ENCODE measurements around the gene KIAA0232.
A peak's percentile ranks its signal among the peaks of the same experiment; 100 is the strongest.

Gene KIAA0232

GRCh38 chr4:6851431-6851830 is 68.9 kb downstream of the KIAA0232 start:
- DNase-seq = no peak

DNA sequence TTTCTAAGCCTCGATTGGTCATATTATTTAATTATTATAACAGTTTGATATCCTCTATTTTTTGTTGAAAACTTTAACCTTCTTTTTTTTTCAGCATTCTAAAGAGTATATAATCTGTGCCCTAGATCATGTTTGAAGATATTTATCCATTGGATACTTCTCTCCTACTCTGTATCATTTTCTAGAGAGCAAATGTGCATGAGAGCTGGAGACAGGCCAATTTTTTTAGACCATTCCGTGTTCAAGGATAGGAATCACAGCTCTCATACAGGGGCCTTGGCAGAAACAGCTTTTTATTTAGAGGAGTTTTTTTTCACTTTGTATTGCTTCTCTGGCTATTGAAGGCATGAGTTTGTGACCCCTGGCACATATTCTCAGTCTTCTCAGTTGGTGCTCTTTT is 69.4 kb downstream of the KIAA0232 start:
- DNase-seq = no peak

DNA sequence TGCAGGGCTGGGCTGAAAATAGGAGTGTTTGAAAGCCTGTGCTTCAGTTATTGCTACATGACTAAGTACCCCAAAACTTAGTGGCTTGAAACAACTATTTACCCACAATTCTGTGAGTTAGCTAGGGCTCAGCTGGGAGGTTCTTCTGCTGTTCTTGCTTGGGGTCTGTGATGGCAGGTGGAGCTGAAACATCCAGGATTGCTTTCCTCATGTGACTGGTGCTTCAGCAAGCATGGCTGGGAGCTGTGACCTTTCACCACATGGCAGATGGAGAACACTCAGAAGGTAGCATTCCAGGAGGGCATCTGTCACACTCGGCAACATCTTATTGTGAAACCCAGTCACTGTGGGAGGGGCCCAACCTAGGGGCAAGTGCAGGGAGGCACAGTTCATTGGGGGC is 70.1 kb downstream of the KIAA0232 start:
- peak; percentile 7 for DNase-seq

- no peak for DNase-seq
Observed at GRCh38 chr4:6854098-6854744, 71.7 kb downstream of the KIAA0232 start.

- DNase-seq = no peak
Observed at GRCh38 chr4:6855692-6856297, 73.3 kb downstream of the KIAA0232 start.

DNA sequence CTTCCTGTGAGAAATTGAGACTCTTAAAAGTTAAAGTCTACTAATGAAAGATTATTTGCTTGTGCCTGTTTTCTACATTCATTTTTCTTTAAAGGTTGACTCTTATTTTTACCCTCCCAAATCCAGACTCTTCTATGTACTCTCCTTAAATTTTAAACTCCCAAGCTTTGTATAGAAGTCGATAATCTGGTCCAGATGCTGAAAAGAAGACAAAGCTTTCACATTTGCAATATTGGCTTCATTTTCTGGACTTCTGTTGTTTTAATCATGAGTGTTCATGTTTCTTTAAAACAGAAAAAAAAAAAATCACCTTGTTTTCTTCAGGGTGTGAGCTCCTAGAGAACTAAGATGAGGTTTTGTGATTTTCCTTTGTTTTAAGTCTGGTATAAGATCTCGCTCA is 73.9 kb downstream of the KIAA0232 start:
- no peak for DNase-seq

GRCh38 chr4:6857009-6857882 is 74.7 kb downstream of the KIAA0232 start:
- DNase-seq = no peak

DNA sequence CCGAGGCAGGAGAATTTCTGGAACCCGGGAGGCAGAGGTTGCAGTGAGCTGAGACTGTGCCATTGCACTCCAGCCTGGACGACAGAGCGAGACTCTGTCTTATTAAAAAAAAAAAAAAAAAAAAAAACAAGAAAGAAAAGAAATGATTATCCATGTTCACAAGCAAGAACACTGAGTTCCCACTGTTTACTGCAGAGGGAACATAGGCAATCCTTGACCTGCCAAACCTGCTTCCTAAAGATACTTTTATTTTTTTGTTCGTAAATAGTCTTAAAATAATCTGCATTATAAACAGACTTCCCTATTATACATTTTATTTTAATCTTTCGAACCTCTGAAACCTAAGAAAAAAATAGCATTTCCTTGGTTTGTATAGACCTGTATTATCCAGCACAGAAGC is 76.5 kb downstream of the KIAA0232 start:
- DNase-seq = no peak

GRCh38 chr4:6859543-6859942 is 77.0 kb downstream of the KIAA0232 start:
- no peak for DNase-seq

- DNase-seq = no peak
Observed at GRCh38 chr4:6868386-6868785, 85.9 kb downstream of the KIAA0232 start.

DNA sequence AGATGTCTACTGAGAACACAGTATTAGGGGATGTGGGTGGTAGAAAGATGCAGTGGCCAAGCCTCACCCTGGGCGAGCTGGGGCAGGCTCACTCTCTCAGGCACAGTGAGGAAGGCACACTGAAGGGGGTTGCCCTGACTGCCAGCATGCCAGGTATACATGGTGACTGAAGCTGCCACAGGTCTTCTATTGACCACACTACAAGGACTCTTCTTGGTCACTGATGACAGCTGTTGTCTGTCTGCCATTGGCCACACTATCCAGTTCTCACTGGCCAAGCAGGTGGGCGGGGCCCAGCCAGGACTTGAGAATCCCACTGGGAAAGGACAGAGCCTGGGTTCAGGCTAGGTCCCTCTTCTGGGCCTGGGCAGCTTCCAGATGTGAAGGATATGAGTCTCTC is 87.4 kb downstream of the KIAA0232 start:
- DNase-seq = no peak

- peak; percentile 3 for DNase-seq
Observed at GRCh38 chr4:6873291-6873690, 90.8 kb downstream of the KIAA0232 start.

DNA sequence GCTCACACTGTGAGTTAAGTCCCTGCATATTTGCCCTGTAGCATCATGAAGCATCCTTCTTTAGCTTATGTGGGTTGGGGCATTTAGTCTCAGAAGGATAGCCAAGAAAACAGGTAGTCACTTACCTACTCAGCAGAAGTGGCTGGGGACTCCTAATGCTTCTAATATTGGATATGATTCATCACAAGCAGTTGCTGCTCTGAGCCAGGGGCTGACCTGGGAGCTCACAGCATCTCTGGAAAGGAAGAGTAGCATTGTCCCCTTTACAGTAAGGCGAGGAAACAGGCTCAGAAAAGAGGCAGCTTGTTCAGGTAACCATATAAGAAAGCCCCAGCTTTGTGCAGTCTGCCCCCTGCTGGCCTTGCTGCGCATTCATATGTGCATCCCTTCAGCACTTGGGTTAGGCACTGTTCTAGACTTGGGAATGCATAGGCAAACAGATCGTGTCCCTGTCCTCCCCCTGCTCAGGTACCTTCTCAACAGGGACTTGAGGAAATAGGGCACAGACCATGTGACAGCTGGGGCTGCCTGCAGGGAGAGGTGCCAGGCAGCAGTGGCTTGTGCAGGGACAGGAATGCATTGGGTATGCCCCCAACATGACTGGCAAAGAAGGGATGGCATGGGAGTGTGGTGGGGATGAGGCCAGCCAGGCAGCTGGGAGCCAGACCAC is 91.4 kb downstream of the KIAA0232 start:
- DNase-seq = peak; percentile 47

DNA sequence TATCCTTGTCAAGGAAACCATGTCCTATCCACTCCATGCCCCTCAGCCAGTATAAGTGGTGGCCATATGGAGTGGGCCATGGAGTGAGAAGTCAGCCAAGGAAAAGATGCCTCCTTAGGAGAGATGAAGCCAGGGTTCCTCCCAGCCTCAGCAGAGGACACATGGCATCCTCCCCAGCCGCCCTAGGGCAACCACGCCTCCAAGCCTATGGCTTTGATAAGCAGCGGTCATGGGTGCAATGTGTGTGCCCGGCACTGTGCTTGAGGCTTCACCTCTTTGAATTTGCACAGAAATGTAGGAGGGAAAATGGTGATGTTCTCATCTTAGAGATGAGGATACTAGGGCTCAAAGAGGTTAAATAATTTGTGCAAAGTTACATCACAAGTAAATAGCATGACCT is 92.5 kb downstream of the KIAA0232 start:
- no peak for DNase-seq

DNA sequence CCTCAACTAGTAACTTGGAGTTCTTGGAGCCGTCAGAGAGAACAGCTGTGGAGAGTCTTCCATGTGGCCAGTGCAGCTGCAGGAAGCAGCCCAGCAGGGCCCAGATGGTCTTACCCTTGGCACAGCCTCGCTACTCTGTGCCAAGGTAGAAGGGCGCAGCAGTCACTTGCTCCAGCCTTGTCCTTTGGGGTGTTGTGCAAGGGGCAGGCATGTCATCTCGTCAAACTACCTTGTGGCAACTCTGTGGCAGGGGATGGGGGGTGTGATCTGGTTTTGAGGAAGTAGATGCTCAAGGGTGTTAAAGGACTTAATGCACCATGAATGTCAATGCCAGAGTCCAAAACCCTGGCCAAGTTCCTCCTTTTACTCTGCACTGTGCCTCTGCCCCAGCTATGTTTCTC is 92.9 kb downstream of the KIAA0232 start:
- DNase-seq = no peak

- DNase-seq = no peak
Observed at GRCh38 chr4:6876440-6876839, 93.9 kb downstream of the KIAA0232 start.

DNA sequence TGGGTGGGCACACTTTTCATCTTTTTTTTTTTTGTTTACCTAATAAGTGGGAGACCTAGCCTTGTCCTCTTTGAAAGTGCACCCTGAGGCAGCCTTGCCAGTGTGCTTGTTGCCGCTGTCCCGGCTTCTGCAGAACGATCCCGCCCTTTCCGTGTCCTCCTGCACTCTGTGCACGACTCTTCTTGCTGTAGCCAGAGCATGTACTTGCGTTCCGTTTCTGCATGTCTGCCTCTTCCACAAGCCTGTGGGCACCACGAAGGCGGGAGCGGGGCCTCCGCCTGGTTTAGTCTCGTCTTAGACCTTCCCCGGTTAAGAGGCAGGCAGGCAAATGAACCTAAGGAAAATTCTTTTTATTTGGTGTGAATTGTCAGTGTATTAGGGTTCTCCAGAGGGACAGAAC is 94.5 kb downstream of the KIAA0232 start:
- DNase-seq = no peak

DNA sequence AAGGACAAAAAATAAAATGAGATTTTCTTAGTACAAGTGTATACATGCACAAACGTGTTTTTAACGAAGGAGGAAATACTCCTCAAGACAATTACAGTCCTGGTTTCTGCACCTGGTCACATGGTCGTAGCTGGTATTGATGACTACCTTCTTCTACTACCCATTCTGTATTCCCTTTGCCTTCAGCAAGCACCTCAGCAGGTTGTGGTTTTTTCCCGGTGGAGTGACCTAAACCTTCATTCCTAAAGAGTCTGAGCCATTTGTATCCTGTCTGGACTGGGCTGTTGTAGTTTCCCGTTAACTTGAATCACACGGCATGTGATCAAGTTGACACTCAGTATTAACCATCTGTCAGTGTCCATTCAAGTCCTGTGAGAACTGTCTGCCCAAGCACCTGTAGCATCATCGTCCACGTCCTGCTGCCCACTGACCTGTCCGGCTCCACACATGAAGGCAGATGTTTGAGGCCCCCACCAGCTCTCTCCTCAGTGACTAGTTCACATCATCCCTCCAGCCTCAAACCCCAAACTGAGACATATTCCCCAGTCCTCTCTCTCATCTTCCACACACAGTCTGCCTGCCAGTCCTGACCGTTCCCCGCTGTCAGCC is 96.0 kb downstream of the KIAA0232 start:
- no peak for DNase-seq

- DNase-seq = no peak
Observed at GRCh38 chr4:6880691-6881090, 98.2 kb downstream of the KIAA0232 start.

GRCh38 chr4:6881908-6882307 is 99.4 kb downstream of the KIAA0232 start:
- DNase-seq = no peak

DNA sequence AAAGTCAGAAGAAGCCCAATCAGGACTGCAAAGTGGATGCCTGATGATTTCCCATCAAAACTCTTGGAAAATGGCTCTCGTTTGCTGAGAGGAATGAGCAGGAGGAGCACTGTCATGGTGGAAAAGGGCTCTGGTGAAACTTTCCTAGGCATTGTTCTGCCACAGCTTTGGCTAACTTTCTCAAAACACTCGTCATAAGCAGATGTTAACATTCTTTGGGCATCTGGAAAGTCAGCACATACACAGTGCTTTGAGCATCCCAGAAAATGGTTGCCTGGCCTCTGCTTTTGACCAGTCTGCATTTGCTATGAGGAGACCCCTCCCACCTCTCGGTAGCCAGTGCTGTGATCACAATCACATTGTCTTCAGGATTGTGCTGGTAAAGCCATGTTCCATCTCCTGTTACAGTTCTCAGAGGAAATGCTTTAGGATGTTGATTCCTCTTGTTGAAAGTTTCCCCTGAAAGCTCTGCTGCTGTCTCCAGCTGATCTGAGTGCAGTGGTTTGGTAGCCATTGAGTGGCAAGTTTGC is 101.9 kb downstream of the KIAA0232 start:
- DNase-seq = peak; percentile 0

- DNase-seq = peak; percentile 59
Observed at GRCh38 chr4:6885953-6886557, 103.5 kb downstream of the KIAA0232 start.
